ENCODE results near the gene DDX56. TPM values are rescaled to one million over a fixed set of nuclear protein-coding genes. Genes with fewer than 3 reads are reported as not detected.

The DDX56 gene
- total and polyA plus RNA-seq, 2 of the 4 experiments (the other 2 are of a cell fraction) = 59.4 to 67.7 TPM

DNA sequence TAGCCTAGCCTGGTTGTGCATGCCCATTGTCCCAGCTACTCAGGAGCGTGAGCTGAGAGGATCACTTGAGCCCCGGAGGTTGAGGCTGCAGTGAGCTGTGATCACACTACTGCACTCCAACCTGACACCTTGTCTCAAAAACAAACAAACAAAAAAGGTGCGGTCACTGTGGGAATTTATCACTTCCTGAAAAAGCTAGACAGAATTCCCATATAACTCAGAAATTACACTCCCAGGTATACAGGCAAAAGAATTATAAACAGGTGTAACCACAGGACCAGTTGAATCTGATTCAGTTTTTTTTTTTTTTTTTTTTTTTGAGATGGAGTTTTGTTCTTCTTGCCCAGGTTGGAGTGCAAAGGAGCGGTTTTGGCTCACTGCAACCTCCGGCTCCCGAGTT lies 29.5 kb upstream of the DDX56 start:
- ATAC-seq (ENCODE audit: low read depth) = no peak
- in situ Hi-C loops (cut with MboI; ENCODE audit: low sequenced_read_pairs) = no loop called here
- Histone ChIP-seq H3K4me1 (ENCODE audit: control insufficient read depth, insufficient read depth, low read length) (no peaks in the 10 kb centered on the region), H3K23ac (ENCODE audit: low read depth, low read length) (no peak overlapping the region), H2BK20ac (ENCODE audit: low read depth, low read length) (no peak overlapping the region), H3K9me3 (ENCODE audit: control insufficient read depth, insufficient read depth, low read length) (no peaks in the 10 kb centered on the region), H3K79me1 (ENCODE audit: low read depth in 1 of 2, low read length in 2 of 2) (peaks cover 6 to 12% of the 10 kb centered on the region in 2 experiments; a peak in 3 of 4 replicates), H3K4me3 (ENCODE audit: insufficient read depth, low read depth, low read length) (no peak overlapping the region), H3K9ac (ENCODE audit: low read depth, low read length) (no peak overlapping the region), H2BK15ac (ENCODE audit: low read depth, low read length) (no peak overlapping the region), H2AK5ac (ENCODE audit: low read depth, low read length) (no peak overlapping the region), H3K4me2 (ENCODE audit: low read depth, low read length) (no peak overlapping the region), H3K9me1 (ENCODE audit: insufficient read depth, low read length) (no peaks in the 10 kb centered on the region), H2BK5ac (ENCODE audit: low read depth, low read length, poor library complexity, severe bottlenecking) (no peak overlapping the region), H2AFZ (replicated peaks; ENCODE audit: low read length, poor library complexity) (no peak overlapping the region), H2BK120ac (ENCODE audit: low read depth, low read length) (no peak overlapping the region), H4K8ac (ENCODE audit: low read depth in 2 of 2, low read length in 2 of 2) (no peak overlapping the region), H3K27me3 (ENCODE audit: control insufficient read depth, insufficient read depth, low read length) (peaks cover 3% of the 10 kb centered on the region), H3K36me3 (ENCODE audit: control insufficient read depth, insufficient read depth, low read length) (no peaks in the 10 kb centered on the region), H3K18ac (ENCODE audit: low read depth, low read length) (no peak overlapping the region), H3K4ac (ENCODE audit: low read depth, low read length) (no peak overlapping the region), H4K5ac (ENCODE audit: low read depth, low read length) (no peak overlapping the region), H4K20me1 (ENCODE audit: insufficient read depth, low read length) (no peaks in the 10 kb centered on the region), H3K27ac (ENCODE audit: insufficient read depth, low read length) (no peak overlapping the region), H3K14ac (replicated peaks; ENCODE audit: low read depth, low read length) (no peak overlapping the region), H4K91ac (ENCODE audit: insufficient read depth, low read depth, low read length) (no peak overlapping the region), H3K56ac (ENCODE audit: extremely low read depth, insufficient read depth, low read length) (no peak overlapping the region), H2AK9ac (replicated peaks; ENCODE audit: low read depth, low read length, poor library complexity) (no peak overlapping the region)
- intact Hi-C loops (cut with micrococcal nuclease) = no loop called here
- ChIA-PET CTCF (interaction anchor here (0.7 kb wide), 1 partner anchor 154 kb away, joined by 6 read pairs; no protein-coding TSS in a partner anchor), POLR2A (ENCODE audit: unreplicated experiment) (no interaction called here)
- dilution Hi-C loops (cut with HindIII; ENCODE audit: low sequenced_read_pairs, unreplicated experiment) = no loop called here
- DNase-seq = no peak
- no CpG with 5 or more reads among the region's 6 CpGs for WGBS, 2 experiments (ENCODE audit: extremely low coverage in 2 of 2, insufficient read length in 1 of 2)
- TF ChIP-seq RCOR1 (IDR thresholded peaks at IDR 0.05; ENCODE audit: insufficient replicate concordance, low read length) (no peak), POLR2A (IDR thresholded peaks at IDR 0.05; ENCODE audit: low read depth, low read length) (no peak), CEBPB (IDR thresholded peaks at IDR 0.05; ENCODE audit: low read depth, low read length) (no peak), RAD21 (IDR thresholded peaks at IDR 0.05; ENCODE audit: low read length) (no peak)
- TF ChIP-seq, protein P1, sequence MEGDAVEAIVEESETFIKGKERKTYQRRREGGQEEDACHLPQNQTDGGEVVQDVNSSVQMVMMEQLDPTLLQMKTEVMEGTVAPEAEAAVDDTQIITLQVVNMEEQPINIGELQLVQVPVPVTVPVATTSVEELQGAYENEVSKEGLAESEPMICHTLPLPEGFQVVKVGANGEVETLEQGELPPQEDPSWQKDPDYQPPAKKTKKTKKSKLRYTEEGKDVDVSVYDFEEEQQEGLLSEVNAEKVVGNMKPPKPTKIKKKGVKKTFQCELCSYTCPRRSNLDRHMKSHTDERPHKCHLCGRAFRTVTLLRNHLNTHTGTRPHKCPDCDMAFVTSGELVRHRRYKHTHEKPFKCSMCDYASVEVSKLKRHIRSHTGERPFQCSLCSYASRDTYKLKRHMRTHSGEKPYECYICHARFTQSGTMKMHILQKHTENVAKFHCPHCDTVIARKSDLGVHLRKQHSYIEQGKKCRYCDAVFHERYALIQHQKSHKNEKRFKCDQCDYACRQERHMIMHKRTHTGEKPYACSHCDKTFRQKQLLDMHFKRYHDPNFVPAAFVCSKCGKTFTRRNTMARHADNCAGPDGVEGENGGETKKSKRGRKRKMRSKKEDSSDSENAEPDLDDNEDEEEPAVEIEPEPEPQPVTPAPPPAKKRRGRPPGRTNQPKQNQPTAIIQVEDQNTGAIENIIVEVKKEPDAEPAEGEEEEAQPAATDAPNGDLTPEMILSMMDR (conservative IDR thresholded peaks at IDR 0.05; ENCODE audit: low read depth, low read length) = no peak
- no TSS peak for BruUV-seq (replicated peaks)
